ENCODE results near the gene KCND1. TPM values are rescaled to one million over a fixed set of nuclear protein-coding genes. Genes with fewer than 3 reads are reported as not detected.

Gene KCND1
- total RNA-seq, 1 donor from 2014 or later = 5.2 TPM

- Histone ChIP-seq H4K20me1 (ENCODE audit: insufficient read depth, low read length) (peaks cover 9% of the 10 kb centered on the region), H3K27me3 (ENCODE audit: insufficient read depth, low read length) (no peaks in the 10 kb centered on the region), H2AFZ (ENCODE audit: low read depth, low read length) (no peak overlapping the region), H3K79me2 (ENCODE audit: insufficient read depth, low read length) (peaks cover 15% of the 10 kb centered on the region), H3K27ac (ENCODE audit: low read depth, low read length) (no peak overlapping the region), H3K9ac (ENCODE audit: low read length) (no peak overlapping the region), H3K36me3 (ENCODE audit: insufficient read depth, low read length) (no peaks in the 10 kb centered on the region), H3K4me3 (ENCODE audit: insufficient read depth, low read depth, low read length) (no peak overlapping the region), H3K9me3 (ENCODE audit: insufficient read depth, low read depth, low read length) (no peaks in the 10 kb centered on the region), H3K4me1 (ENCODE audit: insufficient read depth, low read length) (peaks cover 8% of the 10 kb centered on the region), H3K4me2 (ENCODE audit: low read length) (no peak overlapping the region)
- DNase-seq (ENCODE audit: low read depth) = no peak
- Mint-ChIP-seq H3K27me3 (ENCODE audit: low read depth, unreplicated experiment) (no peaks in the 10 kb centered on the region), H3K27ac (ENCODE audit: unreplicated experiment) (no peak overlapping the region), H3K4me3 (ENCODE audit: unreplicated experiment) (peak overlapping the region; percentile 69), H3K4me1 (ENCODE audit: low read depth, unreplicated experiment) (peaks cover 8% of the 10 kb centered on the region), H3K9me3 (ENCODE audit: unreplicated experiment) (no peaks in the 10 kb centered on the region), H3K36me3 (ENCODE audit: low read depth, unreplicated experiment) (peaks cover 8% of the 10 kb centered on the region)
- no peak for FAIRE-seq
- TF ChIP-seq EZH2 (IDR thresholded peaks at IDR 0.05; ENCODE audit: insufficient read depth, low read length) = no peak
- no peak for TF ChIP-seq CTCF (IDR thresholded peaks at IDR 0.05; ENCODE audit: insufficient read depth, low read depth, low read length)
Measured at GRCh38 chrX:48998391-48998790, 26.7 kb upstream of the KCND1 start.

DNA sequence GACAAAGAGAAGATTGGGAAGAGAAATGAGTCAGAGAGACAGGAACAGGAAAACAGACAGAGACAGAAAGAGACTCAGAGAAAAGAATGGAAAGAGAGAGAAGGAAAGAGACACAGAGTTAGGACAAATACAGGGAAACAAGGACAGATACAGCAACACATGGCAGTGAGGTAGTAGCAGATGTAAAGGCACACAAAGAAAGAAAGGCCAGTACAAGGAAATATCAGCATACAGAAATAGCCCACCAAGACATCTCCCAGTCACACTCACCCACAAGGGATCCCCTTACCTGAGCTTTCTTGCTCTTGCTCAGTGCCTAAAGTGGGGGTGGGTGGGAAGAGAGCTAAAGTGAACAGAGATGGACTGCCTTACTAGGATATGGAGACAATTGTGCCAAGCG is 26.2 kb upstream of the KCND1 start:
- H3K36me3 ChIP-seq (ENCODE audit: insufficient read depth, low read length) = no peaks in the 10 kb centered on the region
- no peak overlapping the region for H3K4me3 ChIP-seq (ENCODE audit: insufficient read depth, low read depth, low read length)
- H3K27ac ChIP-seq (ENCODE audit: low read depth, low read length) = no peak overlapping the region
- peak; percentile 39 for FAIRE-seq
- no peak overlapping the region for H3K27ac Mint-ChIP-seq (ENCODE audit: unreplicated experiment)
- no peak overlapping the region for H3K9ac ChIP-seq (ENCODE audit: low read length)
- TF ChIP-seq EZH2 (IDR thresholded peaks at IDR 0.05; ENCODE audit: insufficient read depth, low read length) = no peak
- TF ChIP-seq CTCF (IDR thresholded peaks at IDR 0.05; ENCODE audit: insufficient read depth, low read depth, low read length) = no peak
- peak overlapping the region; percentile 74 for H3K4me3 Mint-ChIP-seq (ENCODE audit: unreplicated experiment)
- H3K27me3 Mint-ChIP-seq (ENCODE audit: low read depth, unreplicated experiment) = no peaks in the 10 kb centered on the region
- H3K79me2 ChIP-seq (ENCODE audit: insufficient read depth, low read length) = peaks cover 15% of the 10 kb centered on the region
- H2AFZ ChIP-seq (ENCODE audit: low read depth, low read length) = no peak overlapping the region
- peaks cover 8% of the 10 kb centered on the region for H3K36me3 Mint-ChIP-seq (ENCODE audit: low read depth, unreplicated experiment)
- peaks cover 9% of the 10 kb centered on the region for H4K20me1 ChIP-seq (ENCODE audit: insufficient read depth, low read length)
- no peaks in the 10 kb centered on the region for H3K9me3 Mint-ChIP-seq (ENCODE audit: unreplicated experiment)
- no peak for DNase-seq (ENCODE audit: low read depth)
- H3K4me1 ChIP-seq (ENCODE audit: insufficient read depth, low read length) = peaks cover 8% of the 10 kb centered on the region
- H3K4me1 Mint-ChIP-seq (ENCODE audit: low read depth, unreplicated experiment) = peaks cover 8% of the 10 kb centered on the region
- H3K27me3 ChIP-seq (ENCODE audit: insufficient read depth, low read length) = no peaks in the 10 kb centered on the region
- no peak overlapping the region for H3K4me2 ChIP-seq (ENCODE audit: low read length)
- no peaks in the 10 kb centered on the region for H3K9me3 ChIP-seq (ENCODE audit: insufficient read depth, low read depth, low read length)

GRCh38 chrX:48997455-48997854 is 25.8 kb upstream of the KCND1 start:
- peak overlapping the region; percentile 74 for H3K4me3 Mint-ChIP-seq (ENCODE audit: unreplicated experiment)
- Histone ChIP-seq H4K20me1 (ENCODE audit: insufficient read depth, low read length) (peaks cover 9% of the 10 kb centered on the region), H3K9me3 (ENCODE audit: insufficient read depth, low read depth, low read length) (no peaks in the 10 kb centered on the region), H3K4me1 (ENCODE audit: insufficient read depth, low read length) (peaks cover 8% of the 10 kb centered on the region), H3K4me2 (ENCODE audit: low read length) (no peak overlapping the region), H3K4me3 (ENCODE audit: insufficient read depth, low read depth, low read length) (no peak overlapping the region), H3K27ac (ENCODE audit: low read depth, low read length) (no peak overlapping the region), H3K9ac (ENCODE audit: low read length) (no peak overlapping the region), H3K79me2 (ENCODE audit: insufficient read depth, low read length) (peaks cover 15% of the 10 kb centered on the region), H3K36me3 (ENCODE audit: insufficient read depth, low read length) (no peaks in the 10 kb centered on the region), H3K27me3 (ENCODE audit: insufficient read depth, low read length) (no peaks in the 10 kb centered on the region), H2AFZ (ENCODE audit: low read depth, low read length) (no peak overlapping the region)
- FAIRE-seq (no peak), DNase-seq (ENCODE audit: low read depth) (no peak)
- peaks cover 8% of the 10 kb centered on the region for H3K36me3 Mint-ChIP-seq (ENCODE audit: low read depth, unreplicated experiment)
- no peak overlapping the region for H3K27ac Mint-ChIP-seq (ENCODE audit: unreplicated experiment)
- no peak for TF ChIP-seq EZH2 (IDR thresholded peaks at IDR 0.05; ENCODE audit: insufficient read depth, low read length)
- no peak for TF ChIP-seq CTCF (IDR thresholded peaks at IDR 0.05; ENCODE audit: insufficient read depth, low read depth, low read length)
- H3K9me3 Mint-ChIP-seq (ENCODE audit: unreplicated experiment) = no peaks in the 10 kb centered on the region
- no peaks in the 10 kb centered on the region for H3K27me3 Mint-ChIP-seq (ENCODE audit: low read depth, unreplicated experiment)
- H3K4me1 Mint-ChIP-seq (ENCODE audit: low read depth, unreplicated experiment) = peaks cover 8% of the 10 kb centered on the region
